ENCODE measurements around the gene UBE2G1. TPM values are rescaled to one million over a fixed set of nuclear protein-coding genes. Genes with fewer than 3 reads are reported as not detected.

The UBE2G1 gene
- total RNA-seq, 1 donor from 2014 or later, result 88.5 TPM

DNA sequence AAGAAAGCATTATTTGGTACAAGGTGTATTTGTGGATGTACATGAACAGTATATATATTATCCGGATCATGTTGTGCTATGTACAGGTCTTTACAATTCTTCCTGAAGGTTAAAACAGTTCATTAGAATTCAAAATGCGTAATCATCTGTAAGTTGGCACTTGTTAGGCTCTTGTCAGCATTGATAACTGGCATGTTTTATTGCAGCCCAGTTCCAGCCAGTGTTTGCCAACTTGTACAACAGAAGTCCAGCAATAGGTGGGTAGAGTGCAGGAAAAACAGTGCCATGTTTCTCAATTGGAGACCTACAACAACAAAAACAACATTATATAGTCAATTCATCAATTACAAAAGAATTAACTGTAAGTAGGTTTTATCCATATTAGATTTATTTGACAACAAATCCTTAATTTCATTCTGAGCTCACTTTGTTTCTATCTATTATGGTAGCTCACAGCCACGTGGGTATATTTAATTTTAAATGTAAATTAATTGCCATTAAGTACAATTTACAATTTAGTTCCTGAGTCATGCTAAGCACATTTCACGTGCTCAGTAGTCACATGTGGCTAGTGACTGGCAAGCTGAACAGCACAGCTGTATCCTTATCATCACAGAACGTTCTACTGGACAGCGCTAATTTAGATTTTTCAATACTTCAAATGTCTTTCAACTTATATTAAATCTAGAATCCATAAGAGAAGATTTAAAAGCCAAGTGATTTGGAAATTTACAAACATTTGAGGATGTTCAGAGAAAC, 94.1 kb downstream of the UBE2G1 start:
- Histone ChIP-seq H3K4me1 (no peaks in the 10 kb centered on the region), H3K27me3 (no peaks in the 10 kb centered on the region), H3K36me3 (no peaks in the 10 kb centered on the region), H3F3A (ENCODE audit: low read depth) (peaks cover 12% of the 10 kb centered on the region), H3K4me3 (no peak overlapping the region), H3K27ac (no peak overlapping the region), H3K9me3 (ENCODE audit: low read depth) (no peaks in the 10 kb centered on the region), H3K9ac (no peak overlapping the region), H2AFZ (replicated peaks) (no peak overlapping the region), H3K4me2 (no peak overlapping the region), H4K20me1 (ENCODE audit: low read depth) (peaks cover 10% of the 10 kb centered on the region), H3K79me2 (ENCODE audit: low read depth) (peaks cover 27% of the 10 kb centered on the region)
- Mint-ChIP-seq H3K4me3 (no peak overlapping the region), H3K36me3 (peaks cover 26% of the 10 kb centered on the region), H3K27me3 (ENCODE audit: insufficient read depth, low read depth) (no peaks in the 10 kb centered on the region), H3K27ac (no peak overlapping the region), H3K9me3 (no peaks in the 10 kb centered on the region), H3K4me1 (no peaks in the 10 kb centered on the region)
- TF ChIP-seq EZH2 (IDR thresholded peaks at IDR 0.05) (no peak), EZH2phosphoT487 (IDR thresholded peaks at IDR 0.05) (no peak)
- TF ChIP-seq, protein P1, sequence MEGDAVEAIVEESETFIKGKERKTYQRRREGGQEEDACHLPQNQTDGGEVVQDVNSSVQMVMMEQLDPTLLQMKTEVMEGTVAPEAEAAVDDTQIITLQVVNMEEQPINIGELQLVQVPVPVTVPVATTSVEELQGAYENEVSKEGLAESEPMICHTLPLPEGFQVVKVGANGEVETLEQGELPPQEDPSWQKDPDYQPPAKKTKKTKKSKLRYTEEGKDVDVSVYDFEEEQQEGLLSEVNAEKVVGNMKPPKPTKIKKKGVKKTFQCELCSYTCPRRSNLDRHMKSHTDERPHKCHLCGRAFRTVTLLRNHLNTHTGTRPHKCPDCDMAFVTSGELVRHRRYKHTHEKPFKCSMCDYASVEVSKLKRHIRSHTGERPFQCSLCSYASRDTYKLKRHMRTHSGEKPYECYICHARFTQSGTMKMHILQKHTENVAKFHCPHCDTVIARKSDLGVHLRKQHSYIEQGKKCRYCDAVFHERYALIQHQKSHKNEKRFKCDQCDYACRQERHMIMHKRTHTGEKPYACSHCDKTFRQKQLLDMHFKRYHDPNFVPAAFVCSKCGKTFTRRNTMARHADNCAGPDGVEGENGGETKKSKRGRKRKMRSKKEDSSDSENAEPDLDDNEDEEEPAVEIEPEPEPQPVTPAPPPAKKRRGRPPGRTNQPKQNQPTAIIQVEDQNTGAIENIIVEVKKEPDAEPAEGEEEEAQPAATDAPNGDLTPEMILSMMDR (IDR thresholded peaks at IDR 0.05), result no peak
- DNase-seq (ENCODE audit: low spot score), result no peak

DNA sequence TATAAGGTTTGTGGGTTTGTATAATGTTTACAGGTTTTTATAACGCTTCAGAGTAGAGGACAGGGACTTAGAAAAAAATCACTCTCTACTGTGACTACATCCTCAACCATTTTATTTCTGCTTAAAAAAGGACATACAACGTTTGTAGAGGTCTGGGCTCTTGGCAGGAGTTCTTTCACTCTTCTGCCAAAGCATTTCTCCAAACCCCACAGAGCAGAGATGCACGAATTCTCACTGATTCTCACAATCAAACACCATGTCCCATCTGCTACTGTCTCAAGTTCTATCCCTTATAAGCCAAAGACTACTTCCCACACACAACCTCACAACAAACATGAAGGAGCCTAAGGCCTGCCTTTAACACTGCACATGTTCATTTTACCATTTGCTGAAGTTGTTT, 95.7 kb downstream of the UBE2G1 start:
- Histone ChIP-seq H3K4me3 (no peak overlapping the region), H3K36me3 (no peaks in the 10 kb centered on the region), H3K9ac (no peak overlapping the region), H3K27ac (no peak overlapping the region), H3K79me2 (ENCODE audit: low read depth) (peaks cover 16% of the 10 kb centered on the region), H3K9me3 (ENCODE audit: low read depth) (no peaks in the 10 kb centered on the region), H3K4me2 (no peak overlapping the region), H3K4me1 (no peaks in the 10 kb centered on the region), H3K27me3 (no peaks in the 10 kb centered on the region), H4K20me1 (ENCODE audit: low read depth) (peaks cover 10% of the 10 kb centered on the region), H3F3A (ENCODE audit: low read depth) (peaks cover 12% of the 10 kb centered on the region), H2AFZ (replicated peaks) (no peak overlapping the region)
- H3K27ac Mint-ChIP-seq, result no peak overlapping the region
- peaks cover 21% of the 10 kb centered on the region for H3K36me3 Mint-ChIP-seq
- no peaks in the 10 kb centered on the region for H3K27me3 Mint-ChIP-seq (ENCODE audit: insufficient read depth, low read depth)
- H3K9me3 Mint-ChIP-seq, result no peaks in the 10 kb centered on the region
- no peak overlapping the region for H3K4me3 Mint-ChIP-seq
- no peak for DNase-seq (ENCODE audit: low spot score)
- H3K4me1 Mint-ChIP-seq, result no peaks in the 10 kb centered on the region
- TF ChIP-seq EZH2phosphoT487 (IDR thresholded peaks at IDR 0.05) (no peak), EZH2 (IDR thresholded peaks at IDR 0.05) (no peak)
- TF ChIP-seq, protein P1 (IDR thresholded peaks at IDR 0.05), result no peak

DNA sequence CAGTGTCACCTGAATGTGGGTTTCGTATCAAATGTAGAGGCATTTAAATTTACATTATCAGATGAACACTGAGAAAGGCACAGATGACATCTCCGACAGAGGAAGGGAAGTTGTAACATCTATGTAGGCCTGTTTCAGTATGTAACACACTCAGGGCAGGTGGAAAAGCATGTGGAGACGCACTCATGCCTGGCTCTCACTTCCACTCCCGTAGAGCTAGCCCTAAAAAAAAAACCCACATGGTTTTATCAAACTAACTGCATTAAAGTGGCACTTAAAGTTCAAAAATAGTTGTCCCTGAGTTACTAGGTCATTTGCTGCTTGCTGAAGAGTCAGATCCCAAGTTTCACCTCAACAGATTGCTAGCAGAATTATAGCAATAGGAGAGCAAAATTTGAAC, 96.6 kb downstream of the UBE2G1 start:
- H3K4me3 ChIP-seq, result no peak overlapping the region
- peaks cover 10% of the 10 kb centered on the region for H4K20me1 ChIP-seq (ENCODE audit: low read depth)
- no peaks in the 10 kb centered on the region for H3K27me3 ChIP-seq
- H3F3A ChIP-seq (ENCODE audit: low read depth), result peaks cover 12% of the 10 kb centered on the region
- Mint-ChIP-seq H3K27ac (no peak overlapping the region), H3K9me3 (no peaks in the 10 kb centered on the region), H3K4me3 (no peak overlapping the region), H3K36me3 (peaks cover 21% of the 10 kb centered on the region), H3K27me3 (ENCODE audit: insufficient read depth, low read depth) (peaks cover 2% of the 10 kb centered on the region), H3K4me1 (peaks cover 7% of the 10 kb centered on the region)
- H3K4me2 ChIP-seq, result no peak overlapping the region
- peaks cover 8% of the 10 kb centered on the region for H3K79me2 ChIP-seq (ENCODE audit: low read depth)
- no peak overlapping the region for H3K9ac ChIP-seq
- TF ChIP-seq EZH2 (IDR thresholded peaks at IDR 0.05) (no peak), EZH2phosphoT487 (IDR thresholded peaks at IDR 0.05) (no peak)
- TF ChIP-seq, protein P1 (IDR thresholded peaks at IDR 0.05), result no peak
- H2AFZ ChIP-seq (replicated peaks), result no peak overlapping the region
- no peak for DNase-seq (ENCODE audit: low spot score)
- no peaks in the 10 kb centered on the region for H3K36me3 ChIP-seq
- H3K9me3 ChIP-seq (ENCODE audit: low read depth), result no peaks in the 10 kb centered on the region
- H3K27ac ChIP-seq, result no peak overlapping the region
- no peaks in the 10 kb centered on the region for H3K4me1 ChIP-seq

All from neural progenitor cell (in vitro differentiated cells).